GM18526 (cell line): Measurements from ENCODE around the gene TRAK1.

Experiments
- POLR2A ChIP-seq: IDR thresholded peaks from 3 replicates; pipeline ENCODE4 v1.6.1; 2011; ENCODE audit not compliant: insufficient read length; ENCODE audit errors: extremely low read depth

TRAK1 gene

DNA sequence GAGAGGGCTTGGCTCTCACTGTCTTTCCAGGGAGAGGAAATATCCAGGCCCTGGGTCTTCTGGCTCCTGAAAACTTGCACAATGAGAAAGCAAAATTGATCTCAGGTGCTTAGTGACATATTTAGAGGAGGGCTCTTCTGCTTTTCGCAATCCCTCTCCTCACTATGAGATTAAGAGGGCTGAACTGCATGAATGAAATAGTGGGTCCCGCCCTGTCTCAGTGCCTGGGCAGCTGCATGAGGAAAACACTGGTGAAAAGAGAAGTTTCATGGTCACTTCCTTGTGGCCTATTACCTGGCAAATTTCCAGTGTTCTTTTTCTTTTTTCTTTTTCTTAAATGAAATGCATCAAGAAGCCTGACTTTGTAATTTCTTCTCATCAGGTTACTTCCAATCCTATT is 73.5 kb downstream of the TRAK1 start:
- TF ChIP-seq POLR2A, result no peak

DNA sequence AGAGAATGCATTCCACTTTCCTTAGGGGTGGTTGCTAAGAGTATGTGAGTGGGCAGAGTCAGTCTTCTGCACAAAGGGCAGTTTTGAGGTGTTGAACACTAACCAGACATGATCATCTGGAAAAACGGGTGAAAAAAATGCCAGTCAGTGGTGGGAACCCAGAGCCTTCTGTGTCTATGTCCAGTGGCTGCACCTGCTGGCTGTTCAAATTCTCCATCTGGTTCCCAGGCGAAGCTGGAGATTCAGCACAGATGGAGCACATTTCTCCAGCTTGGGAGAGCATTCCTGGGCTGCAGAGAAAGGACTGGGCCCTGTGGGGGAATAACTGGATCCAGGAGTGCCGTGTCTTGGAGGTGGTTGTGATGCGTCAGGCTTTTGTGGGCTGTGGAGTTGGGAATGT is 74.1 kb downstream of the TRAK1 start:
- TF ChIP-seq POLR2A, result no peak

DNA sequence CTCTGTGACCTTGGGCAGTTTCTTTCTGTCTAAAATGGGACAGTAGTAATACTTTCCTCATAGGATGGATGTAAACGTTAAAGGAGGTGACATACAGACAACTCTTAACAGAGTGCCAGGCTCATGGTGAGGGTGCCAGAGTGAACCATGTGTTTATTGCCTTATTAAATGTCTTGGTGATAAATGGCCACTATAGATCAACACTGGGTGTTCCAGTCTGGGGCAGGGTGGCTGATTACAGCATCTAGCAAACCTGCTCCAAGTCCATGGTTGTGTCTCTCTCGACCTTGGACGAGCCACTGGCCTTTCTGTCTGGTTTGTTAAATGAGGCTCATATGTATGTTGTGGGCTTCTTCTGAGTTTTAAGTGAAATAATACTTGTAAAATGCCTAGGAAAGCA is 75.1 kb downstream of the TRAK1 start:
- no peak for TF ChIP-seq POLR2A

DNA sequence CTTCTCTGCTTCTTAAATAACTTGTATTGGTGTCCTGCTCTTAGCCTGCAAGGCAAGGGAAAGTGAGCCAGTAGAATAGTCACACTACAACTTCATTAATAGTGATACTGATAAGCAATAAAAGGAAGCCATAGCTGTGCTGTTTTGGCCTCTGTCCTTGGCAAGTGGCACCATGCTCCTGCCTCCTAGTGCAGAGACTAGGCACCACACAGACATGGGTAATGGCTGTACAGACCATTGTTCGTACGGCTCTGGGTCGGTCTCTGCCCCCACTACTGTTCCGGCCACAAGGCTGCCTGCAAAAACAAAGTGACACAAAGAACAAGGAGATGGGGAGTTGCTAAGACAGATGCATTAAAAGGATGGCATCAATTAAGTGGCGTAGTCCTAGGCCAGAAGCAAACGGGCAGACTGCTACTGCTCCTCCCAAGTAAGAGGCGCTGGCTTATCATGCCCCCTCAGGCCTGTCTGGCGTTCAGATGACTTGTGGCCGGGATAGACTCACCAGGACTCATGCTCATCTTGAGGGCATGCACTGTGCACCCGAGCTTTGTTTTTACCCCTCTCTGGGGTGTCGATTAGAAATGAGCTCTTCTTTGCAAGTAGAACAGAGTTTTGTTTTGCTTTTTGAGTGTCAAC is 75.6 kb downstream of the TRAK1 start:
- no peak for TF ChIP-seq POLR2A

DNA sequence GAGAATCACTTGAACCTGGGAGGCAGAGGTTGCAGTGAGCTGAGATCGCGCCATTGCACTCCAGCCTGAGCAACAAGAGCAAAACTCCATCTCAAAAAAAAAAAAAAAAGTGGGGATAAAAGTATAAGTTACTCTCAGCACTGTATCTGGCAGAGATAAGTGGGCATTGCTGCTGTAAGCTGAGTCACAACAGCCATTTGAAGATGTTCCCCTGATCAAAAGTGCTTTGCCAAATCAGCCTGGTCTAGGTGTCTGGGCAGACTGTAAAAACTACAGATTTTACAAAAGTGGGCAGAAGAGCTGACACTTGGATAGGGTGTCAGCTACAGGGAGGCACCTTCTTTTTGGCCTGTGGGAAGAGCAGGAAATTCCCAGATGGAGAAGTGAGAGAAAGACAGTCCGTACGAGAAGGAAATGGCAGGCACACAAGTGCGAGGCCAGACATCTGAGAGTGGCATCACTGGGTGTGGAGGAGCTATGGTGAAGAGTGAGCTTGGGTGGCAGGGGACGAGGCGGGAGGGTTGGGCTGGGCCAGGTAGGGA is 78.5 kb downstream of the TRAK1 start:
- TF ChIP-seq POLR2A, result no peak

DNA sequence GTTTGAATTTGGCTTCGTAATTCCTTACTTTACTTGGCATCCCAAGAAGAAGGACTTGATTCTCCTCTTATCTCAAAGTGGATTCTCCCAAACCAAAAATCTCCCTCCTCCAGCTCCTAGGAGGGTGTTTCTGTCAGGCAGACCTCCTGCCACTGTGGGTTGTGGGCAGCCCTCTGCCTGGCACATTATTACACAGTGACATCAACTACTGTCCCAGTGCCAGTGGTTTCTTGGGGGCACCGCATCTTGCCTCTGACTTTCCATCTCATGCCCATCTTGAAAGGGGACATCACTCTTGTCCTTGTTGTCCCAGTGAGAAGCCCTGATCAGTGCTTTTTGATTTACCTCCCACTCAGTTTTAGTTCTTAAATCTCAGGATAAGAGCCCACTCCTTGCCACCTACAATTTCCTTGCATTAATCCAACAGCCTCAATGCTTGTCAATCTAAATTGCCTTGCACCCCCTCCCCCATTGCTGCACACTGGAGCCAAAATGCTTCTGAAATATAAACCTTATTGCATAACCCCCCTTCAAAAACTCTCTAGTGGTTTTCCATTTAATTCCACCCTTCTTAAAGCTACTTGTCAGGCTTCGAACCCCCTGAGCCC is 81.0 kb downstream of the TRAK1 start:
- TF ChIP-seq POLR2A, result no peak

DNA sequence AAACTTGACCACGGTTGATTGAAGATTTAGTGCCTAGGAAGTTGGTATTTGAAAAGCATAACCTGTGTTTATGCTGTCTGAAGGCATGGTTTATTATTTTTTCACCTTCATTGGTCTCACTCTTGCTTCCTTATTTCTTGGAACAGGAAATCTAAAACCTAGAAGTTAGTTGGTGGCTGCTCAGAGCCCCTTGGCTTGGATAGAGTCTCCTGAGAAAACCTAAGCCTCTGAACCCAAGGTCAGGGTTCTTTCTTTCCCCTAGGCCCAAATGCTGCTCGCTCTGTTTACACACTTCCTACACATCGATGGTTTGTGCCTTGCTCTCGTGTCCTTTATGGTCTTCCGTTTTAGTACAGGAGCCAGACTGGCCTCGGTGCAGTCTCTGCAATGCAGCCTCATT is 82.2 kb downstream of the TRAK1 start:
- TF ChIP-seq POLR2A, result no peak

DNA sequence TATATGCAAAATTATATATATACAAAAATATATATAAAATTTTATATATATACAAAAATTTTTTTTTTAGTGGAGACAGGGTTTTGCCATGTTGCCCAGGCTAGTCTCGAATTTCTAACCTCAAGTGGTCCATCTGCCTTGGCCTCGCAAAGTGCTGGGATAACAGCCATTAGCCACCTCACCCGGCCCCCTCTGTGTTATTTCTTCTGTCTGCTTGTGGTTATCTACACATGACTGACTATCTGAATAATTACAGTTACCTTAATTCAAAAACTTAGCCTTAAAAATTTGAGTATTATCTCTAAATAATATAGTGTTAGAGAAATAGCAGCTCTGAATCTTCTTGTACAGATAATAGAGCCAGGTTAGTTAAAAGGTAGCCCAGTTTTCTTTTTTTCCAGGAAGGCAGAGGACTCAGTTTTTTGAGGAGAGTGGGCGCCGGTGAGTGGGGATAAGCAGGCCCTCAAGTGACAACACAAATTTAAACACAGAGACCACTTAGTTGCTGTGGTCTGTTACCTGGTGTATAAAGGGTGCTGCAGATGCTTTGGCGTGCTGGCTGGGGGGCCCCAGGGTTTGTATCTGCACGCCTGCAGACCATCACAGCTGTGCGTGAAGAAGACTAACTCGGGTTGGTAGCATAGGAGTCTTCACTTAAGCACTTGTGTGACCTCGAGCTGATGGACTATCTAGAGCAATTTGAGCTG is 83.7 kb downstream of the TRAK1 start:
- no peak for TF ChIP-seq POLR2A

DNA sequence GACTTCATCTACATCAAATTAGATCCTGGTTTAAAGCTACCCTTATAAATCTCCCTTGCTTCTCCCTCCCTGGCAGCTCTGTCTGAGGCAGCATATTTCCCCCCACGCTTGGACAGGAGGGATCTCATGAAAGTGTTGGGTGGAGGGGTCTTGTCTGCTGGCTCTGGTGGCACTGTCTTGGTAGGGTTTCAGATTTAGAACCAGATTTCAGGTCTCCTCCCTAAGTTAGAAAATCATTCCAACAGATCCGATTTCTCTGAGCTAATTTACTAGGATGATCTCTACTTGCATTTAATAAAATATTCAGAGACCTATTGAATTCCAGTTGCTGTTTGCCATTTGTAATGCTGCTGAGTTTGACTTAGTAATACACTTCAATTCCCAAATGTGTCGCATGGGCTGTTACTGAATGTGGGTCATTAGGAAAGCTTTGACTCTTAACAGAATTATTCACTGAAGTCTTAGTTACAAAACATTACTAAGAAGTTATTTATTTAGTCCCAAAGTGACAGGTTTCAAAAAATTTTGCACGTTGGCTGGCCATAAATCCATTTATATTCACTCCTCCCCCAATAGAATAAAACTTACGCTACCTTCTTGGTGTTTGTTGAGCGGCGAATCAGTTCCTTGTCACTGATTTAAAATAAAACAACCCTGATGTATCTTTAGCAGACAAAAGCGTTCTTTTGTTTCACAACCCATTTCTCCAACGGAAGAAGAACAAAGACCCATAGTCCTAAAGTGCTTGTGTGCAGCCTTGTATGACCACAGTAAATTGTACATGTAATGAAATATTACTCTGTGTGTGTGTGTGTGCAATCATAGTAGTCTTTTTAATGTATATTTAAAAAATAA is 84.5 kb downstream of the TRAK1 start:
- TF ChIP-seq POLR2A, result no peak

DNA sequence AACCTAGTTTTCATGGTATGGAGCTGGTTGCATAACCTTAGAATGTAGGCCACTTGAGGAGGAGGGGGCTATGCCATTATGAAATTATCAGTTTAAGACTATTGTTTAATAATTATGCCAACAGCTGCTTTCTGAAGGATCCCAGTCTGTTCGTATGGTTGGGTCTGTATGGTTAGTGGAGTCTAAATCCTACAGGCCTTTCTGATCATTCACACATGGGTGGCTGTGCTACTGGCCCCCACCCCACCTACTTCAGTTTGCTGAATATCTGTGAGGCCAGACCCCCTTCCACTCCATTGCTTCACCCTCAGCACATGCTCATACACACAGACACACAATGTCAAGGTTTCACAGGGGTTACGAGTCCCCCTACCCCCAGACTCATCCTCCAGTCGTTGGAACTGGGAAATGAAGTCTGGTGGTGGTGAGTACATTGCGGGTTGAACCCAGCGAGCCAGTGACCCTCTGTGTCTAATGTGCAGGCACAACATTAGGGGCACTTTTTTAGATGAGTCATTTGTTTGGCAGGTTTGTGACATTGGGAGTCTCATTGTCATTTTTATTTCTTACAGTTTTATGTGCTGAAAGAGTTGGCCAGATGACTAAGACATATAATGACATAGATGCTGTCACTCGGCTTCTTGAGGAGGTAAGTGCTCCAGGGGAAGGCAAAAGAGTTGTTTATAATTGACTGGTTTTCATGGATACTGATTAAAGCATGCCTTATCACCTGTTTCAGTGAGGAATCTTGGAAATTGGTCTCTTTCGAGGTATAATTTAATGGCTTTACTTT is 85.3 kb downstream of the TRAK1 start:
- TF ChIP-seq POLR2A, result no peak

DNA sequence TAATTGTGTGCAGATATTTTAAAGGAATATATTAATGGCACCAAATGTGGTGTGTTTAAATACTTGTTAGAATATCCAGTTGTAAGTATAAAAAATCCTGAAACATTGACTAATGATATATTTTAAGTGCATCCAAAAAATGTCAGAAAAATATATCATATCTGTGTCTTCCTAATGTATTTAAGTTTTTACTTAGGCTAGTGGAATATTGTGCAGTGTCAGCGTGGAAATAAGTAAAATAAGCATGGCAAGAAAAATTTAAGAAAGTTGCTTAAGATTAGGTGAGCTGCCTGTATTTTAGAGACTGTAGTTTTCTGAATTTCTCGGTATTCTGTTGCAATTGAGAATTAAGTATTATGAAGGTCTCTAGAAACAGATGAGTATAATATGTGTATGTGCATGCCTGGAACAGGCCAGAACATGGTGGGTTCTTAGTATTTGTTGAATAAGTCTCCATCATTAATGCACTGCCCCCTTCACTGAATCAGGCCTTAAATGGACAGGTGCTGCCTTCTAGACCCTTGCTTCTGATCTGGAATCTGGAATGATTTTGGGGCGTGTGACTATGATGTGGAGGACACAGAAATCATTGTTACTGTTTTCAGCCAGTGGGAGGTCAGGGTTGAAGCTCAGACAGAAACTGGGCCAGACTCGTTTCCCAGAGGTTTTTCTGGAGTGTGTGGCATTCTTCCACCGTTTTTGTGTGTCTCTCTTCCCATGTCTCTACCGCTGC is 86.1 kb downstream of the TRAK1 start:
- TF ChIP-seq POLR2A, result no peak

DNA sequence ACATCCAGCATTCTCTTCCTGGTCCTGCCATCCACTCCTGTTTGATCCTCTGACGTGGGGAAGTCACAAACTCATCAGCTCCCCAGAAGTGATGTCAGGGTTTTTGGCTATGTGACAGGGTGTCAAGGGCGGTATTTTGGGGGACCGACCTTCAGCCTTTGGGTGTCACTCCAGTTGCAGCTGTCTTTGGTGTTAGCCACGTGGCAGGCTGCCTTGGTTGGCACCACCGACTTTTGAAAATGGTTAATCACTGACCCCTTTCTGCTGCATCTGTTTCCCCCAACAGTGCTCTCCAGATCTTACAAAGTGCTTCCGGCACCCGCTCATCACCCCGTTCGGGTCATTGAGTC is 86.6 kb downstream of the TRAK1 start:
- TF ChIP-seq POLR2A, result no peak

DNA sequence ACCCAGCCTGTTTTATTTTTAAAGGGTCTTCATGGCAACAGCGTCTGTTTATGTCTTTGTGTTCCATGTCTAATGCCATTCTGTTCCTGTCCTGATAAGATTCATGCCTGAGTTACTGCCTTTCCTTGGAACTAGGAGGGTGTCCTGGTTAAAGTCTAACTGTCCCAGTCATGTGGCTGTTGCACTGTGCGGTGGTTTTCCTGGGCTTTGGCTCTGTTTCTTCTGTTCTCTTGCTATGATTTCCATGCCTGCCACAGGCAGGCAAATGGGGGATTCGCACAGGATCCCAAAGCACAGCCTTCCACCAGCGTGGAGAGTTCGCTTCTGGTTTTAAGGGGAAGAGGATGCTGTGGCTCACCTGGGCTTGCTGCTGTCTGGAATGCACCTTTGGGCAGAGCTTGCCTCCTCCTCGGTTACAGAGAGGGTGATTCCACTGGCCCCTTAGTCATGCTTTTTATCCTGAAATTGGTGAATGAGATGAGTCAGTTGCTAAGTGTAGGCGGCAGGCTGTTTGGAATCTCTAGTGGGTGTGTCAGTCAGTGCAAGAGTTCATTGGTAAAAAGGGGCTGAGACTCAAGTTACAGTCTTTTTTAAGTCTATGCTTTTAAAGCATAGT is 88.1 kb downstream of the TRAK1 start:
- no peak for TF ChIP-seq POLR2A

DNA sequence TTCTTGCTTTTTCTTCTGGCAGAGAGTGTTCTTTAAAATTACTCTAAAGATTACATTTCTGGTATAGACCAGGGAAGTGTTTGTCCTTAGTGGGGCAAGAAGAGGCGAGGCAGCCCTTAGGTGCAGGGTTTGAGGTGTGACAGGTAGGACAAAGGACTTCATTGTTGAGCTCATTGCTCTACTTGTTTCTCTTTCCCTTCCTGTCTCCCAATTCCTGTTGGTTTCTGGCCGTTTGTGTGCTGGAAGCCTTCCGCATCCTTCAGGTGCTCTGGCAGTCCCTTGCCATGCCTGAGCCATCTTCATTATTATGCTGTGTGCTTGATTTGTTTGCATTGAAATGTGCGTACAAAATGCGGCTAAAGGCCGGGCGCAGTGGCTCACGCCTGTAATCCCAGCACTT is 89.7 kb downstream of the TRAK1 start:
- TF ChIP-seq POLR2A, result no peak
